Stomach (tissue), 9 donors: ENCODE results near the gene PRKCA. TPM values are rescaled to one million over a fixed set of nuclear protein-coding genes. Genes with fewer than 3 reads are reported as not detected.
"Not testable (repeated sequence)": the region's sequence is repeated elsewhere in the genome, so short reads cannot be mapped to it uniquely, and the experiment has no call there.

ENCODE experiments used
- DNase-seq, 2 donors: peaks; one replicate each; pipeline versions ENCODE4 v3.0.0 to v3.0.0-alpha.2; 2013 to 2019
- H3K27ac ChIP-seq, 5 donors: fragments of 200-600 bp in 4 of 5; sonication (generic) in 4 of 5; one replicate each; pipeline ENCODE4 v1.5.1; 2013 to 2019; ENCODE audit warnings: mild to moderate bottlenecking in 1 of 5, moderate library complexity in 1 of 5
- H3K27me3 ChIP-seq, 3 donors: fragments of 200-600 bp; sonication (generic); one replicate each; pipeline ENCODE4 v1.5.1; 2017 to 2019; ENCODE audit warnings: mixed run types in 1 of 3
- H3K36me3 ChIP-seq, 4 donors: fragments of 200-600 bp; sonication (generic); 1 replicate in 3 of 4; 2 replicates in 1 of 4; pipeline ENCODE4 v1.5.1; 2016 to 2019
- H3K4me1 ChIP-seq, 4 donors: fragments of 200-600 bp; sonication (generic); one replicate each; pipeline ENCODE4 v1.5.1; 2016 to 2019
- H3K4me3 ChIP-seq, 4 donors: fragments of 200-600 bp; sonication (generic) in 3 of 4; one replicate each; pipeline ENCODE4 v1.5.1; 2016 to 2019; ENCODE audit warnings: mild to moderate bottlenecking in 1 of 4
- H3K9me3 ChIP-seq, 4 donors: fragments of 200-600 bp; sonication (generic); one replicate each; pipeline ENCODE4 v1.5.1; 2016 to 2019
- EP300 ChIP-seq: sonication (generic); formaldehyde crosslinking; IDR thresholded peaks from one replicate; pipeline ENCODE4 v1.6.1; 2017; ENCODE audit warnings: antibody characterized with exemption
- POLR2A ChIP-seq, 4 donors: fragments of 450-650 bp; IDR thresholded peaks; one replicate each; pipeline ENCODE4 v1.6.1; 2016; ENCODE audit warnings: antibody characterized with exemption in 4 of 4, control low read depth in 2 of 4, mild to moderate bottlenecking in 1 of 4, moderate library complexity in 1 of 4
- POLR2AphosphoS5 ChIP-seq, 3 donors: sonication (generic); formaldehyde crosslinking; IDR thresholded peaks; one replicate each; pipeline ENCODE4 v1.6.1; 2016; ENCODE audit warnings: antibody characterized with exemption in 3 of 3
- WGBS, 5 donors: extraction: QIAGEN DNeasy Blood & Tissue Kit in 3 of 5; methylation state at CpG; one replicate each; pipeline versions ENCODE4 v1.1.5 to v1.1.7; 2013 to 2018; 5-methylcytosine and 5-hydroxymethylcytosine counted together
- intact Hi-C: fragments of 100-400 bp; cut with DNase I; formaldehyde crosslinking; loops from one replicate; pipeline ENCODE4 v1.15.1; 2023; ENCODE audit warnings: low total_unique reads
- polyA plus RNA-seq, 3 donors: library from polyadenylated mRNA; stranded (reverse); fragments of 200-250 nt; gene quantifications; one replicate each; pipeline ENCODE4 v1.2.3, GENCODE V29; 2013
- total RNA-seq, 5 donors: library from RNA; depleted of rRNA; stranded (reverse); fragments of >200 nt; gene quantifications; one replicate each; pipeline versions ENCODE4 v1.1.0 to v1.2.3, GENCODE V29; 2014 to 2016
- TF ChIP-seq, protein P1 (sequence below), 7 experiments: fragments of 450-650 bp in 4 of 7; fragments of 200-600 bp in 3 of 7; sonication (generic) in 3 of 7; IDR thresholded peaks; one replicate each; pipeline ENCODE4 v1.5.1; 2016 to 2019; ENCODE audit warnings: antibody characterized with exemption in 7 of 7, control low read depth in 2 of 7, mild to moderate bottlenecking in 1 of 7
- donor health status: healthy with polysubstance abuse.
- donor health status: Bipolar disorder and iron deficiency.
- donor health status: healthy.

The PRKCA gene
- total and polyA plus RNA-seq, 8 donors, result 2.1 to 41.1 (median 12.2) TPM

GRCh38 chr17:66397486-66397885, 95.1 kb downstream of the PRKCA start:
- no peak overlapping the region for H3K4me3 ChIP-seq
- 72 to 85% (median 79%) methylated on average over 3 of the region's 3 CpGs for WGBS, 5 donors
- H3K27me3 ChIP-seq, result no peaks in the 10 kb centered on the region
- no peaks in the 10 kb centered on the region for H3K9me3 ChIP-seq
- H3K36me3 ChIP-seq, result no peaks in the 10 kb centered on the region
- TF ChIP-seq, protein P1, sequence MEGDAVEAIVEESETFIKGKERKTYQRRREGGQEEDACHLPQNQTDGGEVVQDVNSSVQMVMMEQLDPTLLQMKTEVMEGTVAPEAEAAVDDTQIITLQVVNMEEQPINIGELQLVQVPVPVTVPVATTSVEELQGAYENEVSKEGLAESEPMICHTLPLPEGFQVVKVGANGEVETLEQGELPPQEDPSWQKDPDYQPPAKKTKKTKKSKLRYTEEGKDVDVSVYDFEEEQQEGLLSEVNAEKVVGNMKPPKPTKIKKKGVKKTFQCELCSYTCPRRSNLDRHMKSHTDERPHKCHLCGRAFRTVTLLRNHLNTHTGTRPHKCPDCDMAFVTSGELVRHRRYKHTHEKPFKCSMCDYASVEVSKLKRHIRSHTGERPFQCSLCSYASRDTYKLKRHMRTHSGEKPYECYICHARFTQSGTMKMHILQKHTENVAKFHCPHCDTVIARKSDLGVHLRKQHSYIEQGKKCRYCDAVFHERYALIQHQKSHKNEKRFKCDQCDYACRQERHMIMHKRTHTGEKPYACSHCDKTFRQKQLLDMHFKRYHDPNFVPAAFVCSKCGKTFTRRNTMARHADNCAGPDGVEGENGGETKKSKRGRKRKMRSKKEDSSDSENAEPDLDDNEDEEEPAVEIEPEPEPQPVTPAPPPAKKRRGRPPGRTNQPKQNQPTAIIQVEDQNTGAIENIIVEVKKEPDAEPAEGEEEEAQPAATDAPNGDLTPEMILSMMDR (IDR thresholded peaks at IDR 0.05), result no peak
- TF ChIP-seq POLR2A (IDR thresholded peaks at IDR 0.05), result no peak
- TF ChIP-seq EP300, result no peak
- no peak for TF ChIP-seq POLR2AphosphoS5 (IDR thresholded peaks at IDR 0.05)
- intact Hi-C loops, result no loop called here
- no peak overlapping the region for H3K27ac ChIP-seq
- DNase-seq, result no peak
- peaks cover 0 to 28% (median 12%) of the 10 kb centered on the region in 4 donors for H3K4me1 ChIP-seq

GRCh38 chr17:66398059-66398458, 95.6 kb downstream of the PRKCA start:
- intact Hi-C loops, result no loop called here
- DNase-seq, result no peak
- no peak overlapping the region for H3K4me3 ChIP-seq
- no peaks in the 10 kb centered on the region for H3K9me3 ChIP-seq
- H3K27ac ChIP-seq, result no peak overlapping the region
- no peak for TF ChIP-seq POLR2AphosphoS5 (IDR thresholded peaks at IDR 0.05)
- 42 to 65% (median 43%) methylated on average over 4 of the region's 4 CpGs for WGBS, 5 donors
- H3K4me1 ChIP-seq, result peaks cover 0 to 33% (median 12%) of the 10 kb centered on the region in 4 donors
- no peaks in the 10 kb centered on the region for H3K36me3 ChIP-seq
- no peaks in the 10 kb centered on the region for H3K27me3 ChIP-seq

GRCh38 chr17:66398617-66399016, 96.2 kb downstream of the PRKCA start:
- Histone ChIP-seq H3K4me3 (no peak overlapping the region), H3K27me3 (no peaks in the 10 kb centered on the region), H3K36me3 (no peaks in the 10 kb centered on the region), H3K9me3 (no peaks in the 10 kb centered on the region), H3K27ac (no peak overlapping the region), H3K4me1 (peaks cover 0 to 37% (median 17%) of the 10 kb centered on the region in 4 donors)
- 79 to 90% (median 85%) methylated on average over 8 of the region's 8 CpGs for WGBS, 5 donors
- no peak for TF ChIP-seq POLR2AphosphoS5 (IDR thresholded peaks at IDR 0.05)
- no peak for TF ChIP-seq EP300
- no peak for TF ChIP-seq POLR2A (IDR thresholded peaks at IDR 0.05)
- TF ChIP-seq, protein P1 (IDR thresholded peaks at IDR 0.05), result no peak
- no peak for DNase-seq
- intact Hi-C loops, result no loop called here

DNA sequence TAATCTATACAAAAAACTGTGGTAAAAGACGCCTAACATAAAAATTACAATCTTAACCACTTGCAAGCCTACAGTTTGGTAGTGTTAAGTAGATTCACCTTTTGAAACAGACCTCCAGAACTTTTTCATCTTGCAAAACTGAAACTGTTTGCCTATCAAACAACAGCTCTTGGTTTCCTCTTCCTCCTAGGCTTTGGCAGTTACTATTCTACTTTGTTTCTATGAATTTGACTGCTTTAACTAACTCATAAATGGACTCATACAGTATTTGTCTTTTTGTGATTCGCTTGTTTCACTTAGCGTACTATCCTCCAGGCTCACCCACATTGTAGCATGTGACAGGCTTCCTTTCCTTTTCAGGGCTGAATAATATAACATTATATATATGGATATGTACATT, 97.0 kb downstream of the PRKCA start:
- Histone ChIP-seq H3K27ac (no peak overlapping the region), H3K9me3 (no peaks in the 10 kb centered on the region), H3K4me3 (no peak overlapping the region), H3K36me3 (no peaks in the 10 kb centered on the region), H3K27me3 (no peaks in the 10 kb centered on the region), H3K4me1 (peaks cover 5 to 45% (median 24%) of the 10 kb centered on the region in 4 donors)
- TF ChIP-seq EP300, result no peak
- TF ChIP-seq, protein P1 (IDR thresholded peaks at IDR 0.05), result no peak
- intact Hi-C loops, result no loop called here
- DNase-seq, result no peak
- WGBS, 5 donors, result 59 to 76% (median 68%) methylated on average over 3 of the region's 3 CpGs

DNA sequence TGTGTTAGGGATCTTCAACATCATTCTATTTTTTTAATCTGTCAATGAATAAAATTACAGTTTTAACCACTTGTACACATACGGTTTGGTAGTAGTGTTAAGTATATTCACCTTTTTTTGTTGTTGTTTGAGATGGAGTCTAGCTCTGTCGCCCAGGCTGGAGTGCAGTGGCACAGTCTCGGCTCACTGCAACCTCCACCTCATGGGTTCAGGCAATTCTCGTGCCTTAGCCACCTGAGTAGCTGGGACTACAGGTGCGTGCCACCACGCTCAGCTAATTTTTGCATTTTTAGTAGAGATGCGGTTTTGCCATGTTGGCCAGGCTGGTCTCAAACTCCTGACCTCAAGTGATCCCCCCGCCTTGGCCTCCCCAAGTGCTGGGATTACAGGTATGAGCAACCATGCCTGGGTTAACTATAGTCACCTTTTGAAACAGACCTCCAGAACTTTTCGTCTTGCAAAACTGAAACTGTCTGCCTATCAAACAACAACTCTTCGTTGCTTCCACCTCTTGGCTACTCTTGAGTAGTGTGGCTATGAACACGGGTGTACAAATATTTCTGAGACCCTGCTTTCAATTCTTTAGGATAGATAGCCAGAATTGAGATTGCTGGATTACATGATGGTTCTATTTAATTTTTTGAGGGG, 97.8 kb downstream of the PRKCA start:
- H3K36me3 ChIP-seq, H3K27me3 ChIP-seq, H3K4me3 ChIP-seq, DNase-seq, intact Hi-C loops, H3K9me3 ChIP-seq, H3K27ac ChIP-seq: not testable (repeated sequence)
- H3K4me1 ChIP-seq, result peaks cover 6 to 52% (median 27%) of the 10 kb centered on the region in 4 donors
- 81 to 95% (median 91%) methylated on average over 11 of the region's 11 CpGs for WGBS, 5 donors
